Bronchial epithelial cell (primary cell): ENCODE measurements around the gene SORCS2. TPM values are rescaled to one million over a fixed set of nuclear protein-coding genes. Genes with fewer than 3 reads are reported as not detected.
A peak's percentile ranks its signal among the peaks of the same experiment; 100 is the strongest.

Experiments used
- DNase-seq: peaks from one replicate; pipeline ENCODE4 v3.0.0-alpha.2; 2010; ENCODE audit warnings: low read depth
- FAIRE-seq: peaks from 2 replicates; lab custom pipeline; 2011; peaks lifted over from hg19 to GRCh38; lab: Jason Lieb, UNC
- H3K27me3 ChIP-seq: 2 replicates; pipeline ENCODE4 v1.5.1; 2011; ENCODE audit warnings: low read length; ENCODE audit not compliant: control insufficient read depth, insufficient read depth
- H3K36me3 ChIP-seq: 2 replicates; pipeline ENCODE4 v1.5.1; 2011; ENCODE audit warnings: low read length; ENCODE audit not compliant: control insufficient read depth, insufficient read depth
- H3K4me3 ChIP-seq: 2 replicates; pipeline ENCODE4 v1.5.1; 2011; ENCODE audit warnings: mild to moderate bottlenecking, low read depth, low read length, control low read depth
- total RNA-seq: library from RNA; depleted of rRNA; stranded (reverse); fragments of >200 nt; gene quantifications from 2 replicates; pipeline ENCODE4 v1.2.1, GENCODE V29; 2014
- TF ChIP-seq, protein P1 (sequence below): IDR thresholded peaks from 2 replicates; pipeline ENCODE4 v1.5.1; 2011; ENCODE audit warnings: mild to moderate bottlenecking, moderate library complexity, low read length, control low read depth, inconsistent platforms; ENCODE audit not compliant: insufficient read depth, severe bottlenecking

SORCS2 gene
- total RNA-seq, 1 donor from 2014 or later, result under 0.01 TPM

GRCh38 chr4:7510538-7510937 is 318.2 kb downstream of the SORCS2 start:
- FAIRE-seq, result no peak
- Histone ChIP-seq H3K4me3 (no peak overlapping the region), H3K36me3 (no peaks in the 10 kb centered on the region), H3K27me3 (no peaks in the 10 kb centered on the region)
- DNase-seq, result no peak
- TF ChIP-seq, protein P1, sequence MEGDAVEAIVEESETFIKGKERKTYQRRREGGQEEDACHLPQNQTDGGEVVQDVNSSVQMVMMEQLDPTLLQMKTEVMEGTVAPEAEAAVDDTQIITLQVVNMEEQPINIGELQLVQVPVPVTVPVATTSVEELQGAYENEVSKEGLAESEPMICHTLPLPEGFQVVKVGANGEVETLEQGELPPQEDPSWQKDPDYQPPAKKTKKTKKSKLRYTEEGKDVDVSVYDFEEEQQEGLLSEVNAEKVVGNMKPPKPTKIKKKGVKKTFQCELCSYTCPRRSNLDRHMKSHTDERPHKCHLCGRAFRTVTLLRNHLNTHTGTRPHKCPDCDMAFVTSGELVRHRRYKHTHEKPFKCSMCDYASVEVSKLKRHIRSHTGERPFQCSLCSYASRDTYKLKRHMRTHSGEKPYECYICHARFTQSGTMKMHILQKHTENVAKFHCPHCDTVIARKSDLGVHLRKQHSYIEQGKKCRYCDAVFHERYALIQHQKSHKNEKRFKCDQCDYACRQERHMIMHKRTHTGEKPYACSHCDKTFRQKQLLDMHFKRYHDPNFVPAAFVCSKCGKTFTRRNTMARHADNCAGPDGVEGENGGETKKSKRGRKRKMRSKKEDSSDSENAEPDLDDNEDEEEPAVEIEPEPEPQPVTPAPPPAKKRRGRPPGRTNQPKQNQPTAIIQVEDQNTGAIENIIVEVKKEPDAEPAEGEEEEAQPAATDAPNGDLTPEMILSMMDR, result no peak

DNA sequence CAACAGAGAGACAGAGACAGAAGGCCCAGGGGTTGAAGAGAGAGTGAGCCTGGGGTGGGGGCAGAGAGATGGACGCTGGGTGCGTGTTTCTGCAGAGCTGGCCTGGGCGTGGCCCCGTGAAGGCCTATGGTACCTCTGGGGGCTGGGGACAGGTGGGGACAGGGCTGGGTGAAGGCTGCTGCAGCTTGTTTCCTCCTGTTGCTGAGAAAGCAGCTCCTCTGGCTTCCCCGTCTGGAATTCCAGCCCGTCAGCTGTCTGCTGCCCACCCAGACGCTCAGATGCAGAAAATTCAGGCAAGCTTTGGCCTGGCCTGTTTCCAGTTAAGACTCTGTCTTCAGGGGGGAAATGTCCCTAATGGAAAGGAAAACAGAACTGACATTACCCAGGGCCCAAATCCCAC is 319.2 kb downstream of the SORCS2 start:
- no peak for FAIRE-seq
- TF ChIP-seq, protein P1, result no peak
- DNase-seq, result no peak
- H3K4me3 ChIP-seq, result no peak overlapping the region
- H3K27me3 ChIP-seq, result no peaks in the 10 kb centered on the region
- no peaks in the 10 kb centered on the region for H3K36me3 ChIP-seq

GRCh38 chr4:7512428-7512827 is 320.1 kb downstream of the SORCS2 start:
- Histone ChIP-seq H3K27me3 (no peaks in the 10 kb centered on the region), H3K36me3 (no peaks in the 10 kb centered on the region), H3K4me3 (no peak overlapping the region)
- DNase-seq, result no peak
- no peak for FAIRE-seq
- TF ChIP-seq, protein P1, result no peak

GRCh38 chr4:7512946-7513345 is 320.6 kb downstream of the SORCS2 start:
- no peaks in the 10 kb centered on the region for H3K27me3 ChIP-seq
- TF ChIP-seq, protein P1, result no peak

DNA sequence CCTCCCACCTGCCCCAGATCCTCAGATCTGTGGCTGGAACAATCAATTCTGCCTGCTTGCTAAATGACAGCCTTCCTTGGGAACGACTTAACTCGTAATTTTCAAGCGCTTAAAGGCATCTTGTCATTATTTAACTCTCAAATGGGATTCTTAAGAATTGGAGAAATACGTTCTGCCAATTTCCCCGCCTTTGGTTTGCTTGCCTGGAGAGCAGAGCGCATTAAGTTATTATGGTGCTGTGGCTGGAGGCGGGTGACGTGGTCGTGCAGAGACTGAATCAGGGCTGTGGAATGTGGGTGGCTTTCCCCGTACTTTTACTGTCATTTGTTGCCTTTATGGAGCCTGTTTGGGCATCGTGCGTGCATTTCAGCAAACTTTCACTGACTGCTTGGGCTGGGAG is 321.3 kb downstream of the SORCS2 start:
- DNase-seq (no peak), FAIRE-seq (no peak)
- H3K27me3 ChIP-seq, result no peaks in the 10 kb centered on the region
- H3K36me3 ChIP-seq, result no peaks in the 10 kb centered on the region
- TF ChIP-seq, protein P1, result no peak
- H3K4me3 ChIP-seq, result no peak overlapping the region

More at GRCh38 chr4:7512946-7513345, 320.6 kb downstream of the SORCS2 start:
- no peak for DNase-seq
- FAIRE-seq, result no peak
- Histone ChIP-seq H3K36me3 (no peaks in the 10 kb centered on the region), H3K4me3 (no peak overlapping the region)

GRCh38 chr4:7514281-7514680 is 321.9 kb downstream of the SORCS2 start:
- no peaks in the 10 kb centered on the region for H3K36me3 ChIP-seq
- DNase-seq, result no peak
- no peaks in the 10 kb centered on the region for H3K27me3 ChIP-seq
- TF ChIP-seq, protein P1, result no peak
- FAIRE-seq, result peak; percentile 66
- H3K4me3 ChIP-seq, result no peak overlapping the region
